CD14-positive monocyte (primary cell): Measurements from ENCODE around the gene FBXL17. TPM values are rescaled to one million over a fixed set of nuclear protein-coding genes. Genes with fewer than 3 reads are reported as not detected.

ENCODE experiments used
- DNase-seq, 3 donors: peaks; one replicate each; pipeline ENCODE4 v3.0.0-alpha.2; 2011 to 2022
- H2AFZ ChIP-seq: 2 replicates; pipeline ENCODE4 v1.6.0; 2012; ENCODE audit warnings: mild to moderate bottlenecking, low read depth, low read length, inconsistent platforms; ENCODE audit not compliant: insufficient read depth, poor library complexity, severe bottlenecking
- H3K27ac ChIP-seq, 2 donors: 1 replicate in 1 of 2; 2 replicates in 1 of 2; pipeline ENCODE4 v1.5.1; 2012 to 2013; ENCODE audit warnings: low read length in 2 of 2, control low read depth in 1 of 2, inconsistent platforms in 1 of 2, low read depth in 1 of 2, mild to moderate bottlenecking in 1 of 2
- H3K27me3 ChIP-seq, 2 donors: one replicate each; pipeline versions ENCODE4 v1.6.0 to v1.6.1; 2011 to 2013; ENCODE audit warnings: low read length in 2 of 2; ENCODE audit not compliant: control insufficient read depth in 2 of 2, insufficient read depth in 2 of 2
- H3K36me3 ChIP-seq, 2 donors: replicated peaks in 1 of 2; 1 replicate in 1 of 2; 2 replicates in 1 of 2; pipeline versions ENCODE4 v1.5.1 to v1.6.1; 2012 to 2013; ENCODE audit warnings: low read length in 2 of 2, control low read depth in 1 of 2, inconsistent platforms in 1 of 2, mild to moderate bottlenecking in 1 of 2; ENCODE audit not compliant: insufficient read depth in 2 of 2, control insufficient read depth in 1 of 2
- H3K4me1 ChIP-seq, 2 donors: 1 replicate in 1 of 2; 2 replicates in 1 of 2; pipeline versions ENCODE4 v1.5.1 to v1.6.1; 2012 to 2013; ENCODE audit warnings: low read length in 2 of 2, control low read depth in 1 of 2, inconsistent platforms in 1 of 2, mild to moderate bottlenecking in 1 of 2, moderate library complexity in 1 of 2; ENCODE audit not compliant: insufficient read depth in 2 of 2, control insufficient read depth in 1 of 2
- H3K4me2 ChIP-seq: replicated peaks from 2 replicates; pipeline ENCODE3; 2012; ENCODE audit warnings: low read length, moderate library complexity, mild to moderate bottlenecking; ENCODE audit not compliant: poor library complexity, severe bottlenecking; ENCODE audit errors: extremely low read depth
- H3K4me3 ChIP-seq, 3 experiments: fragments of 200-600 bp in 1 of 3; sonication (generic) in 1 of 3; replicated peaks in 1 of 3; 1 replicate in 2 of 3; 2 replicates in 1 of 3; pipeline ENCODE4 v1.5.1; 2011 to 2013; ENCODE audit warnings: low read length in 3 of 3, mild to moderate bottlenecking in 3 of 3, control low read depth in 2 of 3, low read depth in 2 of 3, inconsistent platforms in 1 of 3, moderate library complexity in 1 of 3
- H3K79me2 ChIP-seq: 2 replicates; pipeline ENCODE4 v1.6.0; 2012; ENCODE audit warnings: mild to moderate bottlenecking, control low read depth, inconsistent platforms, low read length, moderate library complexity; ENCODE audit not compliant: insufficient read depth
- H3K9ac ChIP-seq: 2 replicates; pipeline ENCODE4 v1.6.0; 2017; ENCODE audit warnings: low read length, mild to moderate bottlenecking; ENCODE audit not compliant: insufficient read depth, poor library complexity, severe bottlenecking
- H3K9me3 ChIP-seq, 2 donors: replicated peaks in 1 of 2; 1 replicate in 1 of 2; 2 replicates in 1 of 2; pipeline versions ENCODE4 v1.5.1 to v1.6.1; 2012 to 2013; ENCODE audit warnings: low read length in 2 of 2, control low read depth in 1 of 2; ENCODE audit not compliant: control insufficient read depth in 1 of 2, insufficient read depth in 1 of 2
- H4K20me1 ChIP-seq: 2 replicates; pipeline ENCODE4 v1.6.0; 2012; ENCODE audit warnings: mild to moderate bottlenecking, low read length, control low read depth, moderate library complexity; ENCODE audit not compliant: insufficient read depth
- H3K27ac Mint-ChIP-seq, 7 donors: one replicate each; pipeline ENCODE4 v1.8.0; 2020; ENCODE audit warnings: mild to moderate bottlenecking in 7 of 7, mixed read lengths in 7 of 7, moderate library complexity in 6 of 7, inconsistent platforms in 2 of 7
- H3K27me3 Mint-ChIP-seq, 3 donors: one replicate each; pipeline ENCODE4 v1.8.0; 2021 to 2022; ENCODE audit warnings: low read depth in 3 of 3, mild to moderate bottlenecking in 3 of 3, mixed read lengths in 3 of 3, moderate library complexity in 3 of 3, inconsistent platforms in 1 of 3
- H3K36me3 Mint-ChIP-seq, 2 donors: one replicate each; pipeline ENCODE4 v1.8.0; 2020; ENCODE audit warnings: mixed read lengths in 2 of 2, inconsistent platforms in 1 of 2, mild to moderate bottlenecking in 1 of 2
- H3K4me1 Mint-ChIP-seq: one replicate; pipeline ENCODE4 v1.8.0; 2020; ENCODE audit warnings: mild to moderate bottlenecking, mixed read lengths
- H3K4me3 Mint-ChIP-seq, 2 donors: one replicate each; pipeline ENCODE4 v1.8.0; 2020; ENCODE audit warnings: mild to moderate bottlenecking in 2 of 2, mixed read lengths in 2 of 2, moderate library complexity in 1 of 2
- H3K9me3 Mint-ChIP-seq, 7 donors: one replicate each; pipeline ENCODE4 v1.8.0; 2020 to 2022; ENCODE audit warnings: mixed read lengths in 7 of 7, mild to moderate bottlenecking in 6 of 7, moderate library complexity in 6 of 7, inconsistent platforms in 2 of 7
- CTCF ChIP-seq: fragments of 200-600 bp; IDR thresholded peaks from one replicate; pipeline ENCODE4 v1.8.0; 2022; ENCODE audit warnings: antibody characterized with exemption, mild to moderate bottlenecking
- intact Hi-C, 2 donors: fragments of 100-400 bp; cut with micrococcal nuclease; formaldehyde crosslinking; loops; one replicate each; pipeline versions ENCODE4 v1.15.0 to v1.15.1; 2023
- polyA plus RNA-seq, 3 donors: library from polyadenylated mRNA; depleted of rRNA in 1 of 3; unstranded in 2 of 3; stranded (reverse) in 1 of 3; fragments of 300-500 nt in 2 of 3; fragments of >200 nt in 1 of 3; fragmentation: Illumina TruSeq in 2 of 3; gene quantifications; 1 replicate in 2 of 3; 2 replicates in 1 of 3; pipeline ENCODE4 v1.2.3, GENCODE V29; 2012 to 2021

FBXL17 gene
- polyA plus RNA-seq, 3 donors = 1.5 to 6.6 (median 2.0) TPM

GRCh38 chr5:108201721-108202120 is 180.2 kb downstream of the FBXL17 start:
- intact Hi-C loops = no loop called here
- H3K27me3 Mint-ChIP-seq = peaks cover 0 to 3% (median 0%) of the 10 kb centered on the region in 3 donors
- Histone ChIP-seq H2AFZ (no peak overlapping the region), H3K4me3 (no peak overlapping the region), H3K4me2 (no peak overlapping the region), H3K4me1 (no peaks in the 10 kb centered on the region), H3K9ac (no peak overlapping the region), H3K79me2 (no peaks in the 10 kb centered on the region), H4K20me1 (no peaks in the 10 kb centered on the region), H3K36me3 (no peaks in the 10 kb centered on the region), H3K27ac (no peak overlapping the region), H3K9me3 (no peaks in the 10 kb centered on the region), H3K27me3 (no peaks in the 10 kb centered on the region)
- peaks cover 1 to 5% of the 10 kb centered on the region in 2 donors for H3K36me3 Mint-ChIP-seq
- H3K9me3 Mint-ChIP-seq = no peaks in the 10 kb centered on the region
- TF ChIP-seq CTCF = no peak
- H3K27ac Mint-ChIP-seq = no peak overlapping the region
- DNase-seq = no peak
- H3K4me3 Mint-ChIP-seq = no peak overlapping the region
- no peaks in the 10 kb centered on the region for H3K4me1 Mint-ChIP-seq

GRCh38 chr5:108196276-108196675 is 185.6 kb downstream of the FBXL17 start:
- no peaks in the 10 kb centered on the region for H3K27me3 ChIP-seq
- H3K36me3 ChIP-seq = no peaks in the 10 kb centered on the region
- Mint-ChIP-seq H3K27me3 (no peaks in the 10 kb centered on the region), H3K4me3 (no peak overlapping the region), H3K9me3 (peaks cover 0 to 2% (median 0%) of the 10 kb centered on the region in 7 donors), H3K36me3 (peaks cover 1 to 7% of the 10 kb centered on the region in 2 donors), H3K27ac (no peak overlapping the region), H3K4me1 (no peaks in the 10 kb centered on the region)
- no peak overlapping the region for H3K4me2 ChIP-seq
- no peak overlapping the region for H3K9ac ChIP-seq
- no peak for TF ChIP-seq CTCF
- H2AFZ ChIP-seq = no peak overlapping the region
- H3K27ac ChIP-seq = no peak overlapping the region
- no peak for DNase-seq
- H3K4me1 ChIP-seq = no peaks in the 10 kb centered on the region
- no peaks in the 10 kb centered on the region for H4K20me1 ChIP-seq
- no peak overlapping the region for H3K4me3 ChIP-seq
- H3K9me3 ChIP-seq = no peaks in the 10 kb centered on the region
- H3K79me2 ChIP-seq = no peaks in the 10 kb centered on the region
- intact Hi-C loops = no loop called here
